ENCODE data around the gene TRUB2. TPM values are rescaled to one million over a fixed set of nuclear protein-coding genes. Genes with fewer than 3 reads are reported as not detected.
A peak's percentile ranks its signal among the peaks of the same experiment; 100 is the strongest.
"Not testable (repeated sequence)": the region's sequence is repeated elsewhere in the genome, so short reads cannot be mapped to it uniquely, and the experiment has no call there.

The TRUB2 gene
- polyA plus RNA-seq, 10 donors = 18.3 to 25.7 (median 21.9) TPM

DNA sequence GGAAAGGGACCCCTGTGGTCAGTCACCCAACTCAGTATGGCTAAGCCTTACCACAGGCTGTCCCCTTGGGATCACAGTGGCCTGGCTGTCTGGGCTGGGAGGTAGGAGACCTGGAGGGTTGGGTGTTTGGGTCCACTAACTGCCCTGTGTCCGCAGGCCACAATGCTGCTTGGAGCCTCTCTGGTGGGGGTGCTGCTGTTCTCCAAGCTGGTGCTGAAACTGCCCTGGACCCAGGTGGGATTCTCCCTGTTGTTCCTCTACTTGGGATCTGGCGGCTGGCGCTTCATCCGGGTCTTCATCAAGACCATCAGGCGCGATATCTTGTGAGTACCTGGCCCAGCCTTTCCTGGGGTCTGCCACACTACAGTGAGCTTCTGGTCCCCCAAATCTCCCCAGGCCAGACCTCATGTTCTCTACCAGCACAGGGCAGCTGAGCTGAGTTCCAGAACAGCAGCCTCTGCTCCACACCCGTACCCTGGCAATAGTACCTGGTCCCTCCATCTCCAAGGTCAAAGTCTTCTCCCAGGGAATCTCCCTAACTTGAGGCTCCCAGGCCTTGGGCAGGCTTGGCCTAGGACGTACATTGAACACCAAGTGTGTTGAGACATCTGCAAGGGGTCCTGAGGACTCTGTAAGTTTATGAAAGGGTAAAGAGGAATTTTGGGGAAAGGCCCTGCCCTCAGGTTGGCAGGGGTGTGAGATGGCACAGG is 20.9 kb upstream of the TRUB2 start:
- no peak for DNase-seq

DNA sequence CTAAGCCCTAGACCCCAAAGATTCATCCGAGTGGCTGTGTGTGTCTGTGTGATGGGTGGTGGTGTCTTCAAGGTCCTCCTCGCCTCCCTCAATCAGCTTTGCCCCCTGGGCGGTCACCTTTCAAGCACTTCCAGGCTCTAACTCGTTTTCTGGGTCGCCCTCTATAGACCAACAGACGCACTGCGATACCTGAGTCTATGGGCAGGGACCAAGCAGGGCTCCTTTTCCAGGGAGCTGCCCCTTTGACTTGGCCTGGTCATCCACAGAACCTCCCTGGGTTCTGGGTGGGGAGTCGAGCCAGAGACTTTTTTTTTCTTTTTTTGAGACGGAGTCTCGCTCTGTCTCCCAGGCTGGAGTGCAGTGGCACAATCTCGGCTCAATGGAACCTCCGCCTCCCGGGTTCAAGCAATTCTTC is 19.2 kb upstream of the TRUB2 start:
- DNase-seq = peak; percentile 38 to 68 (median 49)

DNA sequence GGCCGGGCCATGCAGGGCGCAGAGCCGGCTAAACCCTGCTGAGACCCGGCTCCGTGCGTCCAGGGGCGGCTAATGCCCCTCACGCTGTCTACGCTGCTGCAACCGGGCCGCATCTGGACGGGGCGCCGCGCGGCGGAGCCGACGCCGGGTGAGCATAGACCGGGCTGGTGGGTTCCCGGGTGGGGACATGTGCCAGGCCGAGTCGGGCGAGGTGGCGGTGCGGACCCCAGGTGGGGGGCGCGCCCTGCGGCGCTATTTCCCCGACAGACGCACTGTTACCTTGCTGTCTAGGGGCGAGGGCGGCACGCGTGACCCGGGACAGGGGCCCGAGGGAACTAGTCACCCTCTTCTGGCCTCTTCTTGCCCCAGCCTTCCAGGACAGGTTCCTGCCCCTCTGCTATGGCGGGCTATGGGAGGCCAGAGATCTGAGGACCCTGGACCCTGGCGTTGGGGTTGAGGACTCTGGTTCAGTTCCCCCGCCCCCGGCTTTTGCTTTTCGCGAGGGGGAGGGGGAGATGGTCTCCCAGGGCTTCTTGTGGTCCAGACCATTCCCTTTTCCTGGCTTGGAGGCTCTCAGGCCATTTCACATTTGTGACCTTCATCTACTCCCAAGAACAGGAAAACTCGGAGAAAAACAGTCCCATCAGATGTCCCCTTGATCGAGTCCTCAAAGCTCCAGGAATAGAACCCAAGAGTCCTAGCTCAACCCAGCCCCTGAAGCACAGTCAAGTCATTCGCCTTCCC is 18.6 kb upstream of the TRUB2 start:
- DNase-seq = no peak

DNA sequence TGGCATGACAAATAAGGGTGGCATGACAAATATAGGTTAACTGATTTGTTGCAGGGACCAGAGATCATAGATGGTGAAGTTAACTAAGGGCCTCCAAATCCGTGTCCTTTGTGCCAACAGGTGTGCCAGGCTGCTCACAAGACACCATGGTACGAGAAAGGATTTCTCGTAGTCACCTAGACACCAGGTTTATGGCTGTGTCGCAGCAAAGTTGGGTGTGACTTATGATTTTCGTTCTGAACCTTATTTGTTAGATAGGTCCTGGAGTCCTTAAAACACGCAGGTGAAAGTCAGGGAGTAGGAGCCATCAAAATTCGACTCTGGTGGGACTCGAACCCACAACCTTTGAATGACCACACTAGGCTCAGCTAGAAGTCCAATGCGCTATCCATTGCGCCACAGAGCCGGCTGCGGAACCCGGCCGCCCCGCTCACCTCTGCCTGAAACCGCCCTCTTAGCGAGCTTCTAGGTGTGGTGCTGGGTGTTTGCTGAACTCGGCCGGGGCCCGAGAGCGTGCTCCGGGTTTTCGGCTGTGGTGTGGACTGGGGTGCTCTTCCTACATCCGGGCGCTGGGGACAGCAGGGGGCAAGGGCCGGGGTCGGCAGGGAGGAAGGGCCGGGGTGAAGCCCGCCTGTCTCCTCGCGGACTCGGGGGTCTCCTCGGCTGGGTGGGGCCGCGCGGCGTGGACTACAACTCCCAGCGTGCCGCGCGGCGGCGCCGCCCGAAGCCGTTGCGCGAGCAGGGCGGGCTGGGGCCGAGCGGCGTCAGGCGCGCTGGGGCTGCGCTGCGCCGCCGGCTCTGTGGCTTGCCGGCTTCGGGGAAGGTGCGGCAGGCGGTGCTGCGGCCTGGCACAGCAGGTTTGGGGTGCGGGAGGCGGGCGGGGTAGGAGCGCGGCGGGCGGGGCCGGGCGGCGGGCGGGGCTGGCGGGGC is 17.8 kb upstream of the TRUB2 start, which contains the start of gene SLC27A4:
Gene SLC27A4, plus strand, starts transcription at position 767 of the 930 bp plus-strand sequence. CDS start 2,606 bp downstream, outside the sequence.
- DNase-seq = peak; percentile 62 to 90 (median 80)

DNA sequence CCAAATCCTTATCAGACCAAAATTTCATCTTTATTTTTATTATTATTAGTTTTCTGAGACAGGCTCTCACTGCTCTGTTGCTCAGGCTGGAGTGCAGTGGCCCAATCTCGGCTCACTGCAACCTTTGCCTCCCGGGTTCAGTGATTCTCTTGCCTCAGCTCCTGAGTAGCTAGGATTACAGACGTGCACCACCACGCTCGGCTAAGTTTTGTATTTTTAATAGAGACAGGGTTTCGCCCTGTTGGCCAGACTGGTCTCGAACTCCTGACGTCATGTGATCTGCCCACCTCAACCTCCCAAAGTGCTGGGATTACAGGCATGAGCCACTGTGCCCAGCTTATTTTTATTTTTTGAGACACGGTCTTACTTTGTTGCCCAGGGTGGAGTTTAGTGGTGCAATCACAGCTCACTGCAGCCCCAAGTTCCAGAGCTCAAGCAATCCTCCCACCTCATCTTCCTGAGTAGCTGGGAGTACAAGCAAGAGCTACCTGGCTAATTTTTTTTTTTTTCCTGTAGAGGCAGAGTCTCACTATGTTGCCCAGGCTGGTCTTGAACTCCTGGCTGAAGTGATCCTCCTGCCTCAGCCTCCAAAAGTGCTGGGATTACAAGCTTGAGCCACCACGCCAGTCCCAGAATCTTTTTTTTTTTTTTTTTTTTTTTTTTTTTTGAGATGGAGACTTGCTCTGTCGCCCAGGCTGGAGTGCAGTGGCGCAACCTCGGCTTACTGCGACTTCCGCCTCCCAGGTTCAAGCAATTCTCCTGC is 16.8 kb upstream of the TRUB2 start:
- not testable (repeated sequence) for DNase-seq

DNA sequence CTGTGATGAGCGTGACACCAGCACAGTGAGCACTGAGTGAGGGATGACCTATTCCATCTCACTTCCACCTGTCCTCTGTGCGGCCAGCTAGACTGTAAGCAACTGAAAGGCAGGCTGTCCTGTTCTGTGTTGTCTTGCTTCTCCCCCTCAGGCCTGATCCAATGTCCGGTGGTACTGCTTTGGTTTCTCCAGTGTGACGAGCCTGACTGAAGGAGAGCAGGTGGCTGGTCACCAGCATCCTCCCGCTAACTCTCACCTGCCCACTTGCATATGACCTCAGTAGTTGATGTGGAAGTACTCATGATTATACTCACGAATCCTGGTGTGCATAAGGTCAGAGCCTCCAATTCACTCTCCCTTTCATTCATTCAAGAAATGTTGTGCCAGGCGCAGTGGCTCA is 15.7 kb upstream of the TRUB2 start:
- DNase-seq = no peak

DNA sequence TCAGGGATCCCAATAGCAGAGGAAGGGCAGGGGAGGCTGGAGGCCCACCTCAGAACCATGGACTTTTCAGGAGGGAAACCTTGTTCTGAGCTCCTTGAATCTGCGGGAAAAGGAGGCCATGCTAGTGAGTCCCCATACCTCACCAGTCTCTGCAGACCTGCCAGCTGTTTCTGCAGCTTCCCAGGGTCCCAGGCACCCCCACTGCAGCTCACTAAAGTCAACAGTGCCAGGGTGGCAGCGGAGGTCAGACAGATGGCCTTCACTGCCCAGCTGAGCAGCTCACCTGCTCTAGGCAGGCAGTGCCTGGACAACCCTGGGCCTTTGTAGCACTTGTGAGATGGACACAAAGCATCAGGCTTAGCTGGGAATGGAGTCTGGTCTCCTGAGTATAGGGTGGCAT is 13.7 kb upstream of the TRUB2 start:
- no peak for DNase-seq

DNA sequence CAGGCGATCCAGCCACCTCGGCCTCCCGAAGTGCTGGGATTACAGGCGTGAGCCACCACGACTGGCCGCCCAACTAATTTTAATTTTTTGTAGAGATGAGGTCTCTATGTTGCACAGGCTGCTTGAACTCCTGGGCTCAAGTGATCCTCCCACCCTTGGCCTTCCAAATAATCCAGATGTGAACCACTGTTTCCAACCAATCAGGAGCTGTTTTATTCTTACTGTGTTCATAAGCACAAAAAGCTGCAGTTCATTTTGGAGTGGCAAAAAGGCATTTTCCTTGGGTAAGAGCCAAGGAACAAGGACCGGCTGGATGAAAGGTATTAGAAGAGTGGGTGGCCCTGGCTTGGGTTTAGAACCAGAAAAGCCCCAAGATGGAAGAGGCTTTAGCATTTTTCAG is 12.9 kb upstream of the TRUB2 start:
- peak in 2 of 3 donors; percentile 15 to 33 for DNase-seq

DNA sequence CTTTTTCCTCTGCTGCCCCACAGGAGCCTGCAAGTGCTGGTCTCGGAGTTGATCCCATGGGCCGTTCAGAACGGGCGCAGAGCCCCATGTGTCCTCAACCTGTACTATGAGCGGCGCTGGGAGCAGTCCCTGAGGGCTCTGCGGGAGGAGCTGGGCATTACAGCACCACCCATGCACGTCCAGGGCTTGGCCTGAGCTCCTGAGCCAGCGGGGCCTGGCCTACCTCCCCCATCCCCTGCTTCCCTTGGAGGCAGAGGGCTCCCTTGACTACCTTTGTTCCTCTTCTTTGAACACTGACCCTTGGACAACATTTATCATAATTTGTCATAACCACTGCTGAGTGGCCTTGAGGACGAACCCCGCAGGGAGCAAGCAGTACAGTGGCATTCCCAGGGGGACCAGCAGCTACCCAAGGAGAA is 11.2 kb upstream of the TRUB2 start:
- no peak for DNase-seq

DNA sequence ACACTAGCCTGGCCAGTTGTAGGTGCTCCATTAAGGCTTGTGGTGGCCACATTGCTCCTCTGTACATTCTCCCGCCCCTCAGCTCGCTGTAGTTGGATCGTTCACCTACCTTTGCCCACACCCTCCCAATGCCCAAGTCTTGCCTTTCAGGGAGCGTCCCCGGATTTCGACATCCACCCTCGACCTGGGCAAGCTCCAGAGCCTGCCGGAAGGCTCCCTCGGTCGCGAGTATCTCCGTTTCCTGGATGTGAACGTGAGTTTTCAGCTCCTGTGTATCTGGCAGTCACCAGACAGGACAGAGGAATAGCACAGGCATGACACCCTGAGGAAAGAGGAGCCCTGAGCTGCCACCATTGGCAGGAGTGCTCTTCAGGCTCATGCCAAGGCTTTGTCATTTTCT is 3.4 kb upstream of the TRUB2 start:
- DNase-seq = no peak

DNA sequence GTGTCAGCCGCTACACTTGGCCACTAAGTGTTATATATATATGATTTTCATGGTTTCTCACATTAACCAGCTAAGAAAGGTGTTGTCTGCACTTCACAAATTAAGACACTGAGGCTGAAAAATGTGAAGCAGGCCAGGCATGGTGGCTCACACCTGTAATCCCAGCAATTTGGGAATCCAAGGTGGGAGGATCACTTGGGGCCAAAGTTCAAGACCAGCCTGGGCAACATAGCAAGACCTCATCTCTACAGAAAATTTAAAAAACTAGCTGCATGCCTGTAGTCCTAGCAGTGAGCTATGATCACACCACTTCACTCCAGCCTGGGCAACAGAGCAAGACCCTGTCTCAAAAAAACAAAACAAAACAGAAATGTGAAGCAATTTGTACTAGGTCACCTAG is 2.2 kb upstream of the TRUB2 start:
- DNase-seq = no peak

DNA sequence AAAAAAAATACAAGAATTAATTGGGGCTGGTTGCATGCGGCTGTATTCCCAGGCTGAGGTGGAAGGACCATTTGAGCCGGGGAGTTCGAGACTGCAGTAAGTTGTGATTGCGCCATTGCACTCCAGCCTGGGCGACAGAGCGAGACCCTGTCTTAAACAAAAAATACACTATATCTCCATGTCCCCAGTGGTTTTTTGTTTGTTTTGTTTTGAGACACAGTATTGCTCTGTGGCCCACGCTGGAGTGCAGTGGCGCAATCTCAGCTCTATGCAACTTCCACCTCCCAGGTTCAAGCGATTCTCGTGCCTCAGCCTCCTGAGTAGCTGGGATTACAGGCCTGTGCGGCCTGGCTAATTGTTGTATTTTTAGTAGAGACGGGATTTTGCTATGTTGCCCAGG is 1.5 kb upstream of the TRUB2 start:
- DNase-seq = no peak

DNA sequence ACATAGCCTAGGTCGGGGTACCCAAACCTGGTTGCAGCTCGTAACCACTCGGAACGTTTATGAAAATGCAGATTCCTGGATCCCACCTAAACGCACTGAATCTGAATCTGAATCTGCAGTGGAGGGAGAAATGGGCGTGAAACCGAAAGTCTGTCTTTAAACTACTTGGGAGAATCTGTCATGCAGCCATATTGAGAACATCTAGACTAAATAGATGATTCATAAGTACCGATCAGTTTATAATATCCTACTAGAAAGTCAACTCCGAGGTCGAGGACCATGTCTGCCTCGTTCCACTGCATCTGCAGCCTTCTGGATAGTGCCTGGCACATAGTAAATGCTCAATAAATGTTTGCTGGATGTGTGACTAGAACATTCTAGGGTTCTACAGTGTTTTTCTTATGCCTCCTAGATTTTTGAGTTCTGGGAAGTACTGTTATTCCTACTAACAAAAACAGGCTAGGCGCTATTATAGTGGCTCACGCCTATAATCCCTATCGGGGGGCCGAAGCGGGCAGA is 1.0 kb upstream of the TRUB2 start:
- DNase-seq = no peak

DNA sequence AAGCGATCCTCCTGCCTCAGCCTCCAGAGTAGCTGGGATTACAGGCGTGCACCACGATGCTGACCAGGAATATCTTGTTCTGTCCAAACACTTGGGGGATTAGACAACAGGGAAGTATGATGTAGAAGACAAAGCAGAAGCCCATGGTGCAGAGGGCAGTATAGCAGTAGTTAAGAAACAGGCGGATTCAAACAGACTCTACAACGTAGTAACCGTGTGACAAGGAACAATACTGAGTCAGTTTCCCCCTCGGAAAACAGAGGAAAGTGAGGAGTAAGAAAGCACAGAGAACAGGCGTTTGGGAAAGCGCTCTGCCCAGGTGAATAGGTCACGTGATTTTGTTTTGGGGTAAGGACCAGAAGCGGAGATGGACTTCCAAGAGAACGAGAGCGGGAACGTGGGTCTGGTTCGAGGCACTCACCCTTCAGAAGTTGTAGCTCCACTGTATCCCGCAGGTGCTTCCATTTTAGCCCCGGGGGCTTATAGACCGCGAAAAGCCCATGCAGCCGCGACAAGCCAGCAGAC is 306 bp downstream of the TRUB2 start:
- no peak for DNase-seq

DNA sequence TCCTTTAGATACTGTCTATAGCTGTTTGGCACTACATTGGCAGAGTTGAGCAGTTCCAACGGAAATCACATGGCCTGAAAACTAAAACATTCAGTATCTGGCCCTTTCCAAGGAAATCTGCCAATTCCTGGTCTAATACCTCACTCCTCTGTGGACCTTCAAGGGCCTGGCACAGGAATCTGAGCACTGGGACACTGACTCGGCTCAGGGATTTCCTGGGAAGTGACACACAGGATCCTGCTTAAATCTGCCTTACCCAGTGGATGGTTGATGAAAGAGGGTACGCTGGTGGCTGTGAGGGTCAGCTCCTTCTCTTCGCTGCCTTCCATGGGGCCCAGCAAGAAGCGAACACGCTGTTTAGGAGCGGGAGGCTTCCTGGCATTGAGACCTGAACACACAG is 904 bp downstream of the TRUB2 start:
- DNase-seq = no peak

DNA sequence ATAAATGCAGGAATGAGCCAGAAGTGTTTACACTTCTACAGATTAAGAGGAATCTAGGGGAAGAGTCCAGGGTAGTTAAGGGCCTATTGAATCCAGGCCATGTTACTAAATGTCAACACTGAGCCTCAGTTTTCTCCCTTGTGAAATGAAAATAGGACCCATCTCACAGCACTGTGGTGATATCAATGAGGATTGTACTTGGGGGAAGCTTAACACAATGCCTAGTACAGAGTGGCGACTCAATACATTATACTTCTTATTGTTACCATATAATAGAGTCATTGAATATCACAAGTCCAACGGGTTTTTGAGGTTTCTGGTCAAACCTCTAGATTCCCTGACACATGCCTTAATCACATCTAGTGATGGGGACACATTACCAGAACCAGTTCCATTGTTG is 4.6 kb downstream of the TRUB2 start:
- DNase-seq = no peak

DNA sequence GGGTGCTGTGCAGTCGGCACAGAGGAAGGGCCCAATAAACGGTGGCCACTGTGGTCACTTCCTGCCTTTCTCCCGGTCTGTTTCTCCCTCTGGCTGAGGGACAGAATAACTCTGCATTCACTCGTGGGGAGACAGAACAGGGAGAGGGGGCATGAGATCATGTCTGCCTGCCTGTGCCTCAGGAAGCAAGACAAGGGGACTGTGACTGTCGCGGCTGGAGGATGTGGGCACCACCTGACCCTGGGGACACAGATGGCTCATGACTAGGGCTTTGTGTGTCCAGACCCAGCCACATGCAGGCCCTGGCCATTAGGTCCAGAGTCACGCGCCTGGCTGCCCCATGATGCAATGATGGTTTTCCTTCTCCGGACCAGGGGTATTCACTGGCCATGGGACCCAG is 5.8 kb downstream of the TRUB2 start:
- no peak for DNase-seq

DNA sequence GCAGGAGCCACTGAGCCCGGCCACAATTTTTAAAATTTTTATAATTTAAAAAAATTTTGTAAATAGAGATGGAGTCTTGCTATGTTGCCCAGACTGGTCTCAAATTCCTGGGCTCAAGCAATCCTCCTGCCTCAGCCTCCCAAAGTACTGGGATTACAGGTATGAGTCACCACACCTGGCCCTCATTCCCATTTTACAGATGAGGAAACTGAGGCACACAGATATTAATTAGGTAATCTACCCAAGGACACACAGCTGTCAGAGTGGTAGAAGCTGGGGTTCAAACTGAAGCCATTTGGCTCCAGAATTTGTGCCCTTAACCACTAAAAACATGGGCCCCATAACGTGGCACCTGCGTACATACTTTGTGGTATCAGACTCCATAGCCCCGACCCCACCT is 7.5 kb downstream of the TRUB2 start:
- no peak for DNase-seq

DNA sequence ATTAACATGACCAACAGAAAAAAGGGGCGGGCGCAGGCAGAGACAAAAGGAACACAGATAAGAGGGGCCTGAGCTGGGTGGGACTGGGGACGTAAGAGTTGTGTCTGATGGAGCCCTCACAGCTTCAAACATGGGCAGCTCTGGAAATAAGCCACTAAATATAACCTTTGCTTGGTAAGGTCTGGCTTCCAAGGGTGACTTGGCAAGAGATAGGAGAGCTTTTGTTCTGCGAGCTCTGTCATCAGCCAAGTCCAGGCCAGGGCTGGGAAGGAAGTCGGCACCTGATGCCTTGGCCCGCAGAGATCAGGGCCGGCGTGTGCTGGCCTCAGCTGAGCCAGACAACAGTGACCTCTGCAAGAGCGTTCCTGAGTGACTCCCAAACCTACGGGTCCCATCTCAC is 11.8 kb downstream of the TRUB2 start:
- no peak for DNase-seq

DNA sequence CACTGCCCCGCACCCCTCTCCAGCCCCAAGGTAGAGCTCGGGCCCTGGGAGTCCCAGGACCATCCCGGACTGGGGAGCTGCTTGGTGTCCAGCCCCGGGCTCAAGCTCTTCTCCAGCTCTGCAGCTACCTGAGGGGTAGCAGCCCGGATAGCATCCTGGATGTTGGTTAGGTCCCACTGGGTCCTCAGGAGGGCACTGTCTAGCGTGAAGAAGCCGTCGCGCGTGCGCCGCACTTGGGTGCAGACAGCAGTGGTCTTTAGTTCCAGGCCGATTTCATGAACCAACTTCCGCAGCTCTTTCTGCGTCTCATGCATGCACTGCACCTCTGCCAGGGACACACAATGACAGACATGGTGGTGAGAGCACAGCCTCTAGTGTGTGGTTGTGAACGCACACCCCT is 12.7 kb downstream of the TRUB2 start:
- no peak for DNase-seq

DNA sequence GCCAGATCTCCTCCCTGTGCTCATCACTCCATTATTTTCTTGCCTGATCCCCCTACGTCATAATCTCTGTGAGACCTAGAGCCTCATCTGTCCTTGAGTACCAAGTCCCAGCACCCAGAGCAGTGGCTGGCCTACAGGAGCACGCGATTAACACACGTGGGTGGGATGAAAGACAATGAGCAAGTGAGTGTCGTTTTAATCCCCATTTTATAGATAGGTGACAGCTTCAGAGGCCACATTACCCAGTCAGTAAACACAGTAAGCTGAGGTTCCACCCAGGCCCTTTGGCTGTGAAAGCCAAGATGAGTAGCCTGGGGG is 17.3 kb downstream of the TRUB2 start:
- DNase-seq = no peak
